SK-N-SH treated with all-trans-retinoic acid at 6 μM for 48 hours (cell line): Measurements from ENCODE around the gene PPA2.

Experiments
- ATAC-seq: fragments of 200-7000 bp; cut with Tn5 transposase; 3 replicates; pipeline ENCODE4 v1.9.1; 2020; ENCODE audit warnings: mild to moderate bottlenecking, moderate library complexity
- ARNTL ChIP-seq: fragments of 450-650 bp; formaldehyde crosslinking; IDR thresholded peaks from 2 replicates; pipeline ENCODE4 v1.5.0; 2020; ENCODE audit warnings: low read depth, mild to moderate bottlenecking, moderate library complexity, borderline replicate concordance
- BACH2 ChIP-seq: fragments of 250-450 bp; sonication (Bioruptor Pico); IDR thresholded peaks from 2 replicates; pipeline ENCODE4 v1.9.0; 2021; ENCODE audit warnings: mild to moderate bottlenecking, borderline replicate concordance
- GLIS3 ChIP-seq: fragments of 250-450 bp; sonication (Bioruptor Pico); IDR thresholded peaks from 2 replicates; pipeline ENCODE4 v1.5.0; 2020; ENCODE audit warnings: mild to moderate bottlenecking, moderate library complexity
- OSR1 ChIP-seq: fragments of 250-450 bp; sonication (Bioruptor Pico); IDR thresholded peaks from 2 replicates; pipeline ENCODE4 v1.8.0; 2022; ENCODE audit warnings: moderate library complexity, mild to moderate bottlenecking, inconsistent platforms
- PPARA ChIP-seq: fragments of 250-450 bp; sonication (Bioruptor Pico); IDR thresholded peaks from 2 replicates; pipeline ENCODE4 v1.5.0; 2020; ENCODE audit warnings: mild to moderate bottlenecking, borderline replicate concordance
- RARB ChIP-seq: fragments of 250-450 bp; sonication (Bioruptor Pico); IDR thresholded peaks from 2 replicates; pipeline ENCODE4 v1.8.0; 2021; ENCODE audit warnings: mild to moderate bottlenecking, moderate library complexity
- SNAI2 ChIP-seq: fragments of 250-450 bp; sonication (Bioruptor Pico); IDR thresholded peaks from 2 replicates; pipeline ENCODE4 v1.5.0; 2020; ENCODE audit warnings: mild to moderate bottlenecking, moderate library complexity
- TOX ChIP-seq: fragments of 250-450 bp; sonication (Bioruptor Pico); IDR thresholded peaks from 2 replicates; pipeline ENCODE4 v1.8.0; 2021; ENCODE audit warnings: mild to moderate bottlenecking, moderate library complexity, borderline replicate concordance
- ZFP30 ChIP-seq: fragments of 450-650 bp; formaldehyde crosslinking; IDR thresholded peaks from 2 replicates; pipeline ENCODE4 v1.5.0; 2022; ENCODE audit warnings: mild to moderate bottlenecking, moderate library complexity
- ZNF565 ChIP-seq: fragments of 450-650 bp; formaldehyde crosslinking; conservative IDR thresholded peaks from 2 replicates; pipeline ENCODE4 v1.5.0; 2020; ENCODE audit warnings: low read depth, mild to moderate bottlenecking, moderate library complexity
- ZNF8 ChIP-seq: fragments of 450-650 bp; formaldehyde crosslinking; IDR thresholded peaks from 2 replicates; pipeline ENCODE4 v1.5.0; 2020; ENCODE audit warnings: mild to moderate bottlenecking, moderate library complexity
- TF ChIP-seq, protein P1 (sequence below): fragments of 250-450 bp; sonication (Bioruptor Pico); IDR thresholded peaks from 2 replicates; pipeline ENCODE4 v1.5.1; 2020; ENCODE audit warnings: low read depth, mild to moderate bottlenecking, moderate library complexity
- TF ChIP-seq, protein P2 (sequence below): fragments of 250-450 bp; sonication (Bioruptor Pico); IDR thresholded peaks from 2 replicates; pipeline ENCODE4 v1.5.1; 2021; ENCODE audit warnings: mild to moderate bottlenecking, moderate library complexity
- TF ChIP-seq, protein P3 (sequence below): fragments of 250-450 bp; sonication (Bioruptor Pico); IDR thresholded peaks from 2 replicates; pipeline ENCODE4 v1.8.0; 2021; ENCODE audit warnings: low read depth, mild to moderate bottlenecking, moderate library complexity, borderline replicate concordance

Gene PPA2

DNA sequence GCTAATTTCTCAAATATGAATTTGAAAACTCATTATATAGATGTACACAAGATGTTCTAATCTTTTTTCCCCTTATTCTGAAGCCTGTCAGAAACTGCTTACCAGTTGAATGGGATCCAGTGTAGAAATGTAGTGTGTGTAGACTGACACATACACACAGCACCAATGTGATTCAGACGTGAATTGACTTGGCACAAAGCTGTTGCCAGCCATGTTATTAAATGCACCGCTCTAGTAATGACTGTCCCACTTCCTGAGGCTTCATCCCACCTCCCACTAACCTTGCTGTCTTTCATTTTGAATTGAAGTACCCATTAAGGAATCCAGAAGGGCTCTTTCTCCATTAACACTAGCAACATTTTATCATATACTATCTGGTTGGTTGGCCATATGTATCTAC, 146.6 kb downstream of the PPA2 start:
- ATAC-seq: no peak
- TF ChIP-seq ZNF8 (CRISPR knock-in tag) (no peak), PPARA (no peak), GLIS3 (CRISPR knock-in tag) (no peak), ZFP30 (CRISPR knock-in tag) (no peak), ZNF565 (CRISPR knock-in tag) (no peak), ARNTL (CRISPR knock-in tag) (no peak), OSR1 (CRISPR knock-in tag) (no peak), BACH2 (no peak), TOX (no peak), SNAI2 (CRISPR knock-in tag) (no peak), RARB (no peak)
- TF ChIP-seq, protein P1, sequence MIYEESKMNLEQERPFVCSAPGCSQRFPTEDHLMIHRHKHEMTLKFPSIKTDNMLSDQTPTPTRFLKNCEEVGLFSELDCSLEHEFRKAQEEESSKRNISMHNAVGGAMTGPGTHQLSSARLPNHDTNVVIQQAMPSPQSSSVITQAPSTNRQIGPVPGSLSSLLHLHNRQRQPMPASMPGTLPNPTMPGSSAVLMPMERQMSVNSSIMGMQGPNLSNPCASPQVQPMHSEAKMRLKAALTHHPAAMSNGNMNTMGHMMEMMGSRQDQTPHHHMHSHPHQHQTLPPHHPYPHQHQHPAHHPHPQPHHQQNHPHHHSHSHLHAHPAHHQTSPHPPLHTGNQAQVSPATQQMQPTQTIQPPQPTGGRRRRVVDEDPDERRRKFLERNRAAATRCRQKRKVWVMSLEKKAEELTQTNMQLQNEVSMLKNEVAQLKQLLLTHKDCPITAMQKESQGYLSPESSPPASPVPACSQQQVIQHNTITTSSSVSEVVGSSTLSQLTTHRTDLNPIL (CRISPR knock-in tag): no peak
- TF ChIP-seq, protein P2, sequence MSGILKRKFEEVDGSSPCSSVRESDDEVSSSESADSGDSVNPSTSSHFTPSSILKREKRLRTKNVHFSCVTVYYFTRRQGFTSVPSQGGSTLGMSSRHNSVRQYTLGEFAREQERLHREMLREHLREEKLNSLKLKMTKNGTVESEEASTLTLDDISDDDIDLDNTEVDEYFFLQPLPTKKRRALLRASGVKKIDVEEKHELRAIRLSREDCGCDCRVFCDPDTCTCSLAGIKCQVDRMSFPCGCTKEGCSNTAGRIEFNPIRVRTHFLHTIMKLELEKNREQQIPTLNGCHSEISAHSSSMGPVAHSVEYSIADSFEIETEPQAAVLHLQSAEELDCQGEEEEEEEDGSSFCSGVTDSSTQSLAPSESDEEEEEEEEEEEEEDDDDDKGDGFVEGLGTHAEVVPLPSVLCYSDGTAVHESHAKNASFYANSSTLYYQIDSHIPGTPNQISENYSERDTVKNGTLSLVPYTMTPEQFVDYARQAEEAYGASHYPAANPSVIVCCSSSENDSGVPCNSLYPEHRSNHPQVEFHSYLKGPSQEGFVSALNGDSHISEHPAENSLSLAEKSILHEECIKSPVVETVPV: no peak
- TF ChIP-seq, protein P3, sequence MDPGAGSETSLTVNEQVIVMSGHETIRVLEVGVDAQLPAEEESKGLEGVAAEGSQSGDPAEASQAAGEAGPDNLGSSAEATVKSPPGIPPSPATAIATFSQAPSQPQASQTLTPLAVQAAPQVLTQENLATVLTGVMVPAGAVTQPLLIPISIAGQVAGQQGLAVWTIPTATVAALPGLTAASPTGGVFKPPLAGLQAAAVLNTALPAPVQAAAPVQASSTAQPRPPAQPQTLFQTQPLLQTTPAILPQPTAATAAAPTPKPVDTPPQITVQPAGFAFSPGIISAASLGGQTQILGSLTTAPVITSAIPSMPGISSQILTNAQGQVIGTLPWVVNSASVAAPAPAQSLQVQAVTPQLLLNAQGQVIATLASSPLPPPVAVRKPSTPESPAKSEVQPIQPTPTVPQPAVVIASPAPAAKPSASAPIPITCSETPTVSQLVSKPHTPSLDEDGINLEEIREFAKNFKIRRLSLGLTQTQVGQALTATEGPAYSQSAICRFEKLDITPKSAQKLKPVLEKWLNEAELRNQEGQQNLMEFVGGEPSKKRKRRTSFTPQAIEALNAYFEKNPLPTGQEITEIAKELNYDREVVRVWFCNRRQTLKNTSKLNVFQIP: no peak
- TF ChIP-seq, all 23 proteins: peak for 0
